Cerebellar cortex (tissue), 1 donor: Measurements from ENCODE around the gene INPP5D.
A peak's percentile ranks its signal among the peaks of the same experiment; 100 is the strongest.

Experiments
- DNase-seq: peaks from one replicate; pipeline ENCODE4 v3.0.0-alpha.2; 2015; ENCODE audit warnings: low spot score

The INPP5D gene

GRCh38 chr2:233209533-233210171, 149.5 kb downstream of the INPP5D start:
- DNase-seq = peak; percentile 16

GRCh38 chr2:233210281-233210680, 150.1 kb downstream of the INPP5D start:
- DNase-seq = no peak

GRCh38 chr2:233210843-233211547, 150.9 kb downstream of the INPP5D start:
- peak; percentile 42 for DNase-seq

- DNase-seq = no peak
These were observed 151.4 kb downstream of the INPP5D start for GRCh38 chr2:233211548-233211895.

- no peak for DNase-seq
These were observed 152.9 kb downstream of the INPP5D start for GRCh38 chr2:233213011-233213410.

DNA sequence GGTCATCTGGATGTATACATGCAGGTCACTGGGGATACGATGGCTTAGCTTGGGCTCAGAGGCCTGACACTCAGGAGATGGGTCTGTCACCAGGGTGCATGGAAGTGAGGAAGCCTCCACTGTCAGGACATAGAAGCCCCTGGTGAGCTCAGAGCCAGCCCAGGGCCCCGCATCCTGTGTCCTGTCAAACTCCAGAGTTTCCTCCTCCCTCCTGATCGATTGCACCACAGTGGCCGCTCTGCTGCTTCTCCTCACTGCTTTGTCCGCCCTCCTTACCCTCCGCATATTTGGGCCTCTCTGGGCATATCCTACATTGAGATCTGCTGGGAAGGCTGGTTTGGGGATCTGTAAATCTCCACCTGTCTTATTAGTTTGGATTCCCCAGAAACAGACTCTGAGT, 153.8 kb downstream of the INPP5D start:
- no peak for DNase-seq

- no peak for DNase-seq
These were observed 157.8 kb downstream of the INPP5D start for GRCh38 chr2:233217892-233218377.

GRCh38 chr2:233218836-233219235, 158.7 kb downstream of the INPP5D start:
- DNase-seq = no peak

GRCh38 chr2:233219848-233220247, 159.7 kb downstream of the INPP5D start:
- no peak for DNase-seq

DNA sequence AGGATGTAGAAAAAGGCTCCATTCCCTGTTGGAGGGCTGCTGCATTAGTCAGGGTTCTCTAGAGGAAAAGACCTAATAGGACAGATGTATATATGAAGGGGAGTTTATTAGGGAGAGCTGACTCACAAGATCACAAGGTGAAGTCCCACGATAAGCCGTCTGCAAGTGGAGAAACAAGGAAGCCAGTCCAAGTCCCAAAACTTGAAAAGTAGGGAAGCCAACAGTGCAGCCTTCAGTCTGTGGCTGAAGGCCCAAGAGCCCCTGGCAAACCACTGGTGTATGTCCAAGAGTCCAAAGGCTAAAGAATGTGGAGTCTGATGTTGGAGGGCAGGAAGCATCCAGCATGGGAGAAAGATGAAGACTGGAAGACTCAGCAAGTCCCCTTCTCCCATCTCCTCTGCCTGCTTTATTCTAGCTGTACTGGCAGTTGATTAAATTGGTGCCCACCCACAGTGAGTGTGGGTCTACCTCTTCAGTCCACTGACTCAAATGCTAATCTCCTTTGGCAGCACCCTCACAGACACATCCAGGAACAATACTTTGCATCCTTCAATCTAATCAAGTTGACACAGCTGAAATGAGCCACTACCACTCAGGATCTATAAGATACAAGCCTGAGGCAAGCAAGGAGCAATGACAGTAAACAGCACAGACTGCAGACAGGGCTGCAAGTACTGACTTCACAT, 161.4 kb downstream of the INPP5D start:
- DNase-seq = no peak

DNA sequence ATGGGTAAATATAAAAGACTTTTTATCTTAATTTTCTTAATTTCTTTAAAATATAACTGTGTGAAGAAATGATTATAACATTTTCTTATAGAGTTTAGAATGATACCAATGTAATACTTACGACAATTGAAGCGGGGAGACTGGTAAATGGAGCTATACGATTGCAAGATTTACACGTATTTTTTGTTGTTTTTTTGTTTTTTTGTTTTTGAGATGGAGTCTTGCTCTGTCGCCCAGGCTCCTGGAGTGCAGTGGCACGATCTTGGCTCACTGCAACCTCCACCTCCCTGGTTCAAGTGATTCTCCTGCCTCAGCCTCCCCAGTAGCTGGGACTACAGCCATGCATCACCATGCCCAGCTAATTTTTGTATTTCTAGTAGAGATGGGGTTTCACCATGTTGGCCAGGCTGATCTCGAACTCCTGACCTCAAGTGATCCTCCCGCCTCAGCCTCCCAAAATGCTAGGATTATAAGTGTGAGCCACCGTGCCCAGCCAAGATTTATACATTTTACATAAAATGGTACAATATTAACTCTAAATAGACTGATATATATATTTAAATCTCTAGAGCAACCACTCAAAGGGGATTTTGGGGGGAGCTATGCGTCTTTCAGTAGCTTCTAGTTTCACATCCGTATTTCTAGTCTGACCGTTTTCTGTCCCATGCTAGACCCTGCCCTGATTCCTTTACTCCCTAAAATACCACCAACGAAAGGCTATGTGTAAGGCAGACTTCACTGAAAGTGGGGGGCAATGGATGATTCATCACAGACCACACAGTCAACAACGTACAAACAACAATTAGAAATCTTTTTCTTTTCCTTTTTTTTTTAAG, 163.1 kb downstream of the INPP5D start:
- no peak for DNase-seq

DNA sequence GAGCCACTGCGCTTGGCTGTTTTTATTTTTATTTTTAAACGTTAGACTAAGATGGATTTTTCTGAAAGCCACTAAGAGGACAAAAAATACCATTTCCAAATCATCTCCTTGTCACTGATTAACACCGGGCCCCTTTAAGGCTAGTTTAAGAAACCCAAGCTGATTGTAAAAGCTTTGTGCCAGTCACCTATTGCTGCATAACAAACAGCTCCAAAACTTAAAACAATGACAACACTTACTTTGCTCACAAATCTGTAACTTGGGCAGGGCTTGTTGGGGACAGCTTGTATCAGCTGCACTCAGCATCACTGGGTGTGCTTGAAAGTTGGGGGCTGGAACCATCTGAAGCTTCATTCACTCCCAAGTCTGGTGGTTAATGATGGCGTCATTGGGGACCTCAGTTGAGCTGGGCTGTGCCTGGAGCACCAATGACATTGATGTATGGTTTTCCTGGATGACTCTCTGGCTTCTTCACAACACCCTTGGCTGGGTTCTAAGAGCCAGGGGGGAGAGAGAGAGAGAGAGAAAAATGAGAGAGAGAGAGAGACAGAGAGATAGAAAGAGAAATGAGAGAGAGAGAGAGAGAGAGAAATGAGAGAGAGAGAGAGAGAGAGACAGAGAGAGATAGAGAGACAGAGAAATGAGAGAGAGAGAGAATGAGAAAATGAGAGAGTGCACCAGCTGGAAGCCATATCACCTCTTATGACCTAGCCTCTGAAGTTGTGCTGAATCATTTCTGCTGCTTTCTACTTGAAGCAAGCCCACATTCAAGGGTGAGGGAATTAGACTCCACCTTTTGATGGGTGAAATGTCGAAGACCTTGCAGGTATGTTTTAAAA, 165.3 kb downstream of the INPP5D start:
- DNase-seq = no peak

GRCh38 chr2:233226511-233227031, 166.4 kb downstream of the INPP5D start:
- no peak for DNase-seq

GRCh38 chr2:233227346-233227978, 167.3 kb downstream of the INPP5D start:
- no peak for DNase-seq

DNA sequence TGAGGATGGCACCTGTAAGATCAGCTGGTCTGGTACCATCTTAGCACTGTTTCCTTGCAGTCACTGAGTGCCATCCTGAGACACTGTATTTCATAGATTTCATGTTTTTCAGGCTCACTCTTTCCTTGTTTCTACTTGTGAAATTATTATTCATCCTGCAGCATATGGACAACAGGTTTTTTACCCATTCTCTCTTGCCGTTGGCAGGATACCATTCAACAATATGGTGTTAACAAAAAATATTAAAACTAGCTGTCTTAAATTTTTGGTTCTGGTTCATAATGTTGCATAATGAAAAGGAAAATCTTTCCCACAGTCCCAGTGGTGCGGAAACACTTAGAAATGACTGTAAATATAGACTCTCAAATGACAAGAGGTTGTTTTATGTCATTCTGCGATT, 168.2 kb downstream of the INPP5D start:
- DNase-seq = no peak

DNA sequence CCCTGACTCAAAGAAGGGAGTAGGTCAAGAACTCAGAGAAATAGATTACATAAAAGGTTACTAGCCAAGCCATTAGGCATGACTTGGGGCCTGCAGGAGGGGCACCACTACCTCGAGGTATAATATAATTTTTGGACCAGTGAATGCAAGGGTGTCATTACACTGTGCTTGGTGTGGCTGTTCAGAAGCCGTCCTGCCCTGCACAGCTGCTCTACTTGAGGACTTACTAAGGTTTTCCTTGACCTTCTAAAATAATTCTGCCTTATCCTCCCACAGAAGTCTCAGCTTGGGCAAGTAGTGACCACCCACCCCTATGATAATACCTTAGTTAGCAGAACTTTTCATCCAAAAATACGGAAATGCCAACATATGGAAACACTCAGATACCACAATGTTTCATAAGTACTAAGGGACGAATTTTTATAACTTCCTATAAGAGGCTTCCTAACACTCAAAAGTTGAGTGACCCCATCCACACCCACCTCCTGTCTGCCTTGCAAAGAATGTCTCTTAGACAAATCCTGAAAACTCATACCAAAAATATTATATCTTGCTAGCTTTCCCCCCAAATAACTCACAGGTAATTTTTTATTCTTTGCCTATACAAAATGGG, 173.6 kb downstream of the INPP5D start:
- DNase-seq = no peak

- DNase-seq = no peak
These were observed 174.1 kb downstream of the INPP5D start for GRCh38 chr2:233234264-233234663.

DNA sequence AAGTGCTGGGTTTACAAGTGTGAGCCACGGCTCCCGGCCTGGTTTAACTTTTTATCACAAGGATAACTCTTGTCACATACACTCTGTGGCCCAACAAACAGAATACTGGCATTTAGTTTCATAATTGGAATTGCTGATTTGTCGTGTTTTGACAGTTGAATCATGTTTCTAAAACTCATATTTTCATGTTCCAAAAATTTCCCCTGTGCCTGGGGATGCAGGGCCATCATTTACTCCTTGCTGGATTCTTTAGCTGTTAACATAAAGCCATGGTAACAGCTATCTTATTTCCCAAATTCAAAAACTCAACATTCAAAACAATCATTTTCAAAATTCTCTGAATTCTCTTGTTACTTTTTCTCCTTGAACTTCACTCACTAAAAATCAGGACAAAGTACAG, 174.9 kb downstream of the INPP5D start:
- DNase-seq = no peak

- DNase-seq = no peak
These were observed 175.8 kb downstream of the INPP5D start for GRCh38 chr2:233235977-233236376.
